ENCODE results near the gene KIFC3.

KIFC3 gene

DNA sequence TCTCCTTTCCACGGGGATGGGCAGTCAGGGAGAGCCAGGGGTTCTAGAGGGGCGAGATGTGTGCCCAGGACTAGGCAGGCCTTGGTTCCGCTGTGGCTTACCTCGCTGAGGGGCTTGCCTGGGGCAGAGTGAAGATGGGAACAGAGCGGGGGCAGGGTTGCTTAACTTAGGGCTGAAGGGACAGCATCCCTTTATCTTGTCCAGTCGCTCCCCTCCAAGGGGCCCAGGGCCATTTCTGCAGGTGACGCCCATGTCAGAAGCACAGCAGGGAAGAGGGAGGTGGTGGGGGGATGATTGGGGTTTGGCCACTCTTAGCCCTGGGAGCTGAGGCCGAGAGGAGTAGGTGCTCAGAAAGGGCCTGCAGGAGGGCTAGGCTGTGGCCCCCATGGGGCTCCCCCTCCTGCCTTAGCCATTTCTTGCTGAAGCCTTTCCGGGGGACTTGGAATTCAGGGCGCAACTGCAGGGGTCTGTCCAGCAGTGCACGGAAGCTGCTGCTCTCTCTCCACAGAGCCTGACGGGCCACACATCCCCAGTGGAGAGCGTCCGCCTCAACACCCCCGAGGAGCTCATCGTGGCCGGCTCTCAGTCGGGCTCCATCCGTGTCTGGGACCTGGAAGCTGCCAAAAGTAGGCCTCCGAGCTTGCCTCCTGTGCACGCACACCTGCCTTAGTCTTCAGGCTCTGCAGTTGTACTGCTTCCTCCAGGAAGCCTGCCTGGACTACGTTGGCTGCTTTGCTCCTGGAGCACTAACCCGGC is 58.2 kb downstream of the KIFC3 start:
- Histone ChIP-seq H2AFZ (ENCODE audit: low read length, unreplicated experiment) (no peak overlapping the region), H3K27ac (ENCODE audit: low read depth, low read length) (no peak overlapping the region), H3K27me3 (ENCODE audit: insufficient read depth, low read length) (no peaks in the 10 kb centered on the region), H3K36me3 (ENCODE audit: insufficient read depth, low read length) (no peaks in the 10 kb centered on the region), H3K4me3 (ENCODE audit: low read depth, low read length) (no peak overlapping the region), H3K79me2 (ENCODE audit: control insufficient read depth, insufficient read depth, low read length, unreplicated experiment) (no peaks in the 10 kb centered on the region), H3K4me1 (ENCODE audit: control insufficient read depth, insufficient read depth, low read length, unreplicated experiment) (no peaks in the 10 kb centered on the region)

DNA sequence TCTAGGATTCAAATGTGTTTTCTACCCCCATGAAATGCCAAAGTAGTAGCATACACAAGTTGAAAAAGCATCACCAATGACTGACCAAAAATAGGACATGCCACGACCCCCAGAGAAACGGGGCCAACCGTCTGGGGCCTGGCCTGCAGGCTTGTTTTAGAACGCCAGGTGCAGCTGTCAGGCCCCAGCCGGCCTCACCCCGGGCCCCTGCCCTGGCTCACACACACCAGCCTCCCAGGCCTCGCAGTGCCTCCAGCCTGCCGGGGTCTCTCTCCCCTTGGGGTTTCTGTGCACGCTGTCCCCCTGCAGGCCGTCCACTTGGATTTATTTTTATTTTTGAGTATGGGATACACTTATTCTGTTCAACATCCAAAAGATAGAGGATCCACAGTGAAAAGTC is 58.8 kb downstream of the KIFC3 start:
- Histone ChIP-seq H3K27ac (ENCODE audit: low read depth, low read length) (no peak overlapping the region), H3K79me2 (ENCODE audit: control insufficient read depth, insufficient read depth, low read length, unreplicated experiment) (no peaks in the 10 kb centered on the region), H3K4me3 (ENCODE audit: low read depth, low read length) (no peak overlapping the region), H3K4me1 (ENCODE audit: control insufficient read depth, insufficient read depth, low read length, unreplicated experiment) (no peaks in the 10 kb centered on the region), H3K27me3 (ENCODE audit: insufficient read depth, low read length) (no peaks in the 10 kb centered on the region), H2AFZ (ENCODE audit: low read length, unreplicated experiment) (no peak overlapping the region), H3K36me3 (ENCODE audit: insufficient read depth, low read length) (no peaks in the 10 kb centered on the region)

DNA sequence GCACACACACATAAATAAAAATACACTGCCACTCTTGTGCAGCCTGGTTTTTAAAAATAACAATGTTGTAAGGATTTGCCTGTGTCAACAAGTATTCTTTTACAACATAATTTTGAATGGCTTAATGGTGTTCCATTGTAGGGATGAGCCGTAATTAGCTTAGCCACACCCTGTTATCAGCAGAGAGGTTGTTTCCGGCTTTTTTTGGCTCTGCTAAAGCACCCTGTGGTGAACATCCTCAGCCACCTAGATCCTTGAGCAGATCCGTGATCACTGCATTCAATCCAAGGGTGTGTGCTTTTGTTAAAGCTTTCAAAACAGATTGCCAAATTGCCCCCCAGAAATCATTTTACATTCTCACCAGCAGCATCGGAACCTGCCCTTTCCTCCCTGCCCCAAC is 59.7 kb downstream of the KIFC3 start:
- Histone ChIP-seq H3K27ac (ENCODE audit: low read depth, low read length) (no peak overlapping the region), H3K27me3 (ENCODE audit: insufficient read depth, low read length) (no peaks in the 10 kb centered on the region), H3K36me3 (ENCODE audit: insufficient read depth, low read length) (no peaks in the 10 kb centered on the region), H2AFZ (ENCODE audit: low read length, unreplicated experiment) (no peak overlapping the region), H3K4me3 (ENCODE audit: low read depth, low read length) (no peak overlapping the region), H3K4me1 (ENCODE audit: control insufficient read depth, insufficient read depth, low read length, unreplicated experiment) (peaks cover under 1% of the 10 kb centered on the region), H3K79me2 (ENCODE audit: control insufficient read depth, insufficient read depth, low read length, unreplicated experiment) (no peaks in the 10 kb centered on the region)

DNA sequence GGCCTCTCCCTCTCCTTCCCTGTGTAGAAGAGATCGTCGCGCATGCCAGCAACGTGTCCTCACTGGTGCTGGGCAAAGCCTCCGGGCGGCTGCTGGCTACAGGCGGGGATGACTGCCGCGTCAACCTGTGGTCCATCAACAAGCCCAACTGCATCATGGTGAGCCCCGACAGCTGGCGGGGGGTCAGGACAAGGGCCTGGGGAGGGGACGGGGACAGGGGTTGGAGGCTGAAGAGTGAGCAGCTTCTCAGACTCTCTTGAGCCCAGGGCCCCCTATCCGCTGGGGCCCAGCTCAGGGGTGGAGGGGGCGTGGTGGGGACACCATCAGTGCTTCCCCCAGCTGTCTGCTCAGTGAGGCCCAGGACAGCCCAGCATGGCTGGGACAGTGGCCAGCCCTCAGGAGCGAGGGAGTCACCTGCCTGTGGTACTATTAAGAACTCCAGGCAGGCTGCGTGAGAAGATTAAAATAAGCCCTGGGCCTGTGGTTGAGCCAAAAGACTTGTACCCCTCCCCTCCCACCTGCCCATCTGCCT is 60.6 kb downstream of the KIFC3 start:
- H3K36me3 ChIP-seq (ENCODE audit: insufficient read depth, low read length): no peaks in the 10 kb centered on the region
- H3K27me3 ChIP-seq (ENCODE audit: insufficient read depth, low read length): no peaks in the 10 kb centered on the region
- no peak overlapping the region for H3K27ac ChIP-seq (ENCODE audit: low read depth, low read length)
- no peak overlapping the region for H2AFZ ChIP-seq (ENCODE audit: low read length, unreplicated experiment)
- H3K4me3 ChIP-seq (ENCODE audit: low read depth, low read length): no peak overlapping the region
- peaks cover 9% of the 10 kb centered on the region for H3K4me1 ChIP-seq (ENCODE audit: control insufficient read depth, insufficient read depth, low read length, unreplicated experiment)
- H3K79me2 ChIP-seq (ENCODE audit: control insufficient read depth, insufficient read depth, low read length, unreplicated experiment): no peaks in the 10 kb centered on the region

DNA sequence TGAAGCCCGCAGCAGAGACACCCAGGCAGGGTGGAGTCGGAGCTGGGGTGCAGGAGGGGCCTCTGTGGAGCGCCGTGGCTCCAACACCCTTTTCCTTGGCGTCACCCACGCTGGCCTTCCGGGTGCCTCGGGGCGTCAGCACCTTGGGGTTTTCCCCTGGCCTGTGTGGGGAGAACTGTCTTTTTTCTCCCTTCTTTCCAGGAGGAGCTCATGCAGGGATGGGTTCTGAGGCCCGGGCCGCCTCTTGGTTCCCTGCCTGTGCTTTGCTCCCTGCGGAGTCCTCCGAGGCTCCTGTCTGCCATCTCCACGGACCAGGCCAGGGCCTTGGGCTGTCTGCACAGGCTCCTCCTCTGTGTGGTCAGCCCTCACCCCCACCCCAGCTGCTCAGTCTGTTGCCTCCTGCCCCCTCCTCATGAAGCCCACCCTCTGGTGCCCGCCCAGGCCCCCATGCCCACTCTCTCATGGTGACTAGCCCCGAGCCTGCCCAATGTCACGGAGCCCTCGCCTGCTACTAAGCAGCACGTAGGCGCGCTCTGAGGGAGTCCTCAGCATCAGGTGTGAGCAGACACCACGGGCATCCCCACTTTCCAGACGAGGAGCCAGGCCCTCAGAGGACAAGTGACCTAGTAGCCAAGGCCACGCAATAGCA is 61.7 kb downstream of the KIFC3 start:
- Histone ChIP-seq H3K4me1 (ENCODE audit: control insufficient read depth, insufficient read depth, low read length, unreplicated experiment) (peaks cover 10% of the 10 kb centered on the region), H3K27me3 (ENCODE audit: insufficient read depth, low read length) (no peaks in the 10 kb centered on the region), H2AFZ (ENCODE audit: low read length, unreplicated experiment) (no peak overlapping the region), H3K27ac (ENCODE audit: low read depth, low read length) (no peak overlapping the region), H3K79me2 (ENCODE audit: control insufficient read depth, insufficient read depth, low read length, unreplicated experiment) (no peaks in the 10 kb centered on the region), H3K36me3 (ENCODE audit: insufficient read depth, low read length) (no peaks in the 10 kb centered on the region), H3K4me3 (ENCODE audit: low read depth, low read length) (no peak overlapping the region)

DNA sequence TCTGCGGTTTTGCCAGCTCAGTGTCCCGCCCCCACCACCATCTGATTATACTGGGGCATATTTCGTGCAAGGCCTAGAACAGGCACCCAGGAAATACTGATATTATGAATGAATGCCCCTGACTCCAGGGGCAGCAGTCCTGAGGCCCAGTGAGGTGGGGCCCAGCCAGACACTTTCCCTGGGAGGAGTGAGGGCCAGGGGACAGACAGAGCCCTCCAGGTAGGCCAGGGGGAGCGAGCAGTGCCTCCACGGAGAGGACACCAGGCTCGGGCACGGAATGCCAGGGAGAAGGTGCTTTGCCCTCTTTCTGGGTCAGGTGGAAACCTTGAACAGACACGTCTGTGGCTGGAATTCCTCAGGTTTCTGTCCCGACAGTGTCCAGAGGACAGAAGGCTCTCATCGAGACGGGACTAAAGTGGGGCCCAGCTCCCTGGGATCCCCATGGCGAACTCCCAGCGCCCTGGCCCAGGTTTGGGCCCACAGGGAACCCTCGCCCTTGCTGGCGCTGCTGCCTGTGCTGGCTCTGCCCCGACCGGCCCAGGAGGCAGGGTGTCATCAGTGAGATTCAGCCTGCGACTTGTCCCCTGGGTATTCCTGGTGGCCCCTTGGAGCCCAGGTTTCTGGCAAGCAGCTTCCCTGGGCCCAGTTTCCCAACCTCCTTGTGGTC is 62.4 kb downstream of the KIFC3 start:
- Histone ChIP-seq H3K36me3 (ENCODE audit: insufficient read depth, low read length) (no peaks in the 10 kb centered on the region), H3K27ac (ENCODE audit: low read depth, low read length) (no peak overlapping the region), H3K4me3 (ENCODE audit: low read depth, low read length) (no peak overlapping the region), H3K4me1 (ENCODE audit: control insufficient read depth, insufficient read depth, low read length, unreplicated experiment) (peaks cover 10% of the 10 kb centered on the region), H3K79me2 (ENCODE audit: control insufficient read depth, insufficient read depth, low read length, unreplicated experiment) (no peaks in the 10 kb centered on the region), H3K27me3 (ENCODE audit: insufficient read depth, low read length) (no peaks in the 10 kb centered on the region), H2AFZ (ENCODE audit: low read length, unreplicated experiment) (no peak overlapping the region)

DNA sequence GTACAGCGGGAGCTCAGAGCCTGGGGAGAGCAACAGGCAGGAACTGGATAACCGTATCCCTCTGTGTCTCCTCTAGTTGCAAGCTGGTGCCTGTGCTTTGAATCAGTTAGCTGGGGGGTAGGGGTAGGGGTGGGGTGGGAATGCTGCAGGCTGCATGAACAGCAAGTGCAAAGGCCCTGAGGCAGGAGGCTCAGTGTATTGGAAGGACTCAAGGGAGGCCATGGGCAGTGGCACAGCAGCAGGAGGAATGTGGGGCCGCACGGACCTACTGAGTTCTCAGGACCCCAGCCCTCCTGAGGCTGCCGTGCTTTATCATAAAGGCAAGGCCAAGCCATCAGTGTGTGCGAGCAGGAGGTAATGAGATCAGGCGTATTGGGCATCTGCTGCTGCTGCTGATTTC is 63.4 kb downstream of the KIFC3 start:
- H3K79me2 ChIP-seq (ENCODE audit: control insufficient read depth, insufficient read depth, low read length, unreplicated experiment): no peaks in the 10 kb centered on the region
- peaks cover 10% of the 10 kb centered on the region for H3K4me1 ChIP-seq (ENCODE audit: control insufficient read depth, insufficient read depth, low read length, unreplicated experiment)
- H3K27ac ChIP-seq (ENCODE audit: low read depth, low read length): no peak overlapping the region

DNA sequence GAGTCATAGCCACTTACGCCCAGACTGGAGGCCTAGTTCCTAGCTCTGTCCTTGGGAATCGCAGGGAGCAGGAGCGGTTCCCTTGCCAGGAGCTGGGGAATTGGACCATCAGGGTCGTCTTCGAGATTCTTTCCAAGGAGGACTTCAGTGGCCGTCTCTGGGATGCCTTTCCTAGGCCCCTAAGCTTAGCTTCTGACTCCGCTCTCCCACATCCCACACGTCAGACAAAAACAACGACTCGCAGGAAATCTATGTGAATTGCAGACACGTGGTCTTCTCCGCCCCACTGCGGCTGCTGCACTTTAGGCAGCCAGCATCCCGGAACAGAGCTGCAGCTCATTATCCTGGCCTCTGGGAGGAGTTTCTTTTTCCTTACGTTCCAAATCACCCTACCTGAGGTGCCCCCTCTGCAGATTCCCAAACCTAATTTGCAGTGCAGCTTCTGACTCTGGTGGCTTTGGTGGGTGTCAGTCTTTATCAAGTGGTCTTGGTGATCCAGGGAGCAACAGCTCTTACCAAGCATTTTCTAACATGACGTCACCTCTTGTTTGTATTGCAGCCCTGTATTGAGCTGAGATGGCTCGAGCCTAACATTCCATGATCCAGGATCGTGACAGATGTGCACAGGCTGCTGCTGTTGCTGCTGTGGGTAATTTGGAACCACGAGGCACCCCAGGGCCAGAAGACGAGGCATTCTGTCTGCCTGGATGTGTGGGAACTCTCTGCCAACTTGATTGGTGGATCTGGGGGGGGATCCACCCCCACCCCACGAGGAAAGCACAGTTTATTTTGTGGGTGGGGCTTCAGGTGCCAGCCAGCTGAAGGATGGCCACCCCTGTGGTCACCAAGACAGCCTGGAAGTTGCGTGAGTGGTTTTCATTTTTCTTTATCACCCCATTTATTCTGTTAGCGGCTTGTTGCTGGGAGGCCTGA is 65.6 kb downstream of the KIFC3 start:
- peaks cover 8% of the 10 kb centered on the region for H3K36me3 ChIP-seq (ENCODE audit: insufficient read depth, low read length)
- peak overlapping the region; percentile 68 for H3K27ac ChIP-seq (ENCODE audit: low read depth, low read length)
- H3K4me3 ChIP-seq (ENCODE audit: low read depth, low read length): peak overlapping the region; percentile 87
- peak overlapping the region; percentile 92 for H2AFZ ChIP-seq (ENCODE audit: low read length, unreplicated experiment)
- H3K27me3 ChIP-seq (ENCODE audit: insufficient read depth, low read length): no peaks in the 10 kb centered on the region
- H3K79me2 ChIP-seq (ENCODE audit: control insufficient read depth, insufficient read depth, low read length, unreplicated experiment): no peaks in the 10 kb centered on the region
- H3K4me1 ChIP-seq (ENCODE audit: control insufficient read depth, insufficient read depth, low read length, unreplicated experiment): peaks cover 14% of the 10 kb centered on the region

More for the DNA sequence above, 63.4 kb downstream of the KIFC3 start:
- H3K36me3 ChIP-seq (ENCODE audit: insufficient read depth, low read length): no peaks in the 10 kb centered on the region
- H2AFZ ChIP-seq (ENCODE audit: low read length, unreplicated experiment): no peak overlapping the region
- no peaks in the 10 kb centered on the region for H3K27me3 ChIP-seq (ENCODE audit: insufficient read depth, low read length)
- H3K4me3 ChIP-seq (ENCODE audit: low read depth, low read length): no peak overlapping the region

DNA sequence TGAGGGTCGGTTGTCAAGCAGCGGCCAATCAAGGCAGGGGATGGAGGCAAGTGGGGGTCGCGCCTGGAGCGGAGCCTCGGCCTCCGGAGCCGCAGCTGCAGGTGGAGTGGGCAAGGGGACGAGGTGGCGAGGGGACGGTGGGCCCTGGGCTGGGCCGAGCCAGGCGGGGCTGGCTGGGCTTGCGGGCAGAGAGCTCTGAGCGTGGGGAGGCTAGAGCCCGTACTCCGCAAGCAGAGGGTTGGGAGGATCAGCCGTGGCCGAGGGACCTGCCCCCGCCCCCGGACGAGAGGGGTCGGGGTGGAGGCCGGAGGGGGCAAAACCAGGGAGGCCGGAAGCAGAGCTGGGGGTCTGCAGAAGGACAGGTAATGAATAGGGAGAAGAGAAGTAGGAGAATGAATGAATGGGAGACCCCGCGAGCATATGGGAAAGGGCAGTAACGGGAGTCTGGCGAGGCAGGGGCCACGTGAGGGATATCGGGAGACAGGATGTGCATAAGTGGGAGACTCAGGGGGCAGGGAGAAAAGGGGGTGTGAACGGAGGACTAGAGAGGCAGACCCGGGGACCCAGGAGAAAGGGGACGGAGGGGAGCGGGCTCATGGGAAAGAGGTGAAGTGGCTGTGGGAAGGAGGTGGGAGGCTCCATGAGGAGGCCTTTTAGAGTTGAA is 66.4 kb downstream of the KIFC3 start, which contains the start of gene KATNB1:
Gene KATNB1 (plus strand): TSS at position 16 of the 664 bp plus-strand sequence. CDS start 1,474 bp downstream, outside the sequence.
- Histone ChIP-seq H3K27ac (ENCODE audit: low read depth, low read length) (peak within 1 kb of the TSS; percentile 68), H3K4me1 (ENCODE audit: control insufficient read depth, insufficient read depth, low read length, unreplicated experiment) (peaks cover 14% of the 10 kb centered on the region), H2AFZ (ENCODE audit: low read length, unreplicated experiment) (peak within 1 kb of the TSS; percentile 92), H3K36me3 (ENCODE audit: insufficient read depth, low read length) (peaks cover 8% of the 10 kb centered on the region), H3K79me2 (ENCODE audit: control insufficient read depth, insufficient read depth, low read length, unreplicated experiment) (no peaks in the 10 kb centered on the region), H3K27me3 (ENCODE audit: insufficient read depth, low read length) (no peaks in the 10 kb centered on the region), H3K4me3 (ENCODE audit: low read depth, low read length) (peak within 1 kb of the TSS; percentile 87)

All from ACC112 (cell line).